ENCODE measurements around the gene MACC1. TPM values are rescaled to one million over a fixed set of nuclear protein-coding genes. Genes with fewer than 3 reads are reported as not detected.

MACC1 gene
- polyA plus RNA-seq, 1 donor (not counting 4 experiments of a cell fraction or from before 2014, with no cell fraction given) = 16.4 TPM

- Histone ChIP-seq H3K9me3 (ENCODE audit: control insufficient read depth, low read depth, low read length) (no peaks in the 10 kb centered on the region), H3K27me3 (ENCODE audit: control insufficient read depth, extremely low read depth, insufficient read depth, low read length) (no peaks in the 10 kb centered on the region), H3K4me1 (ENCODE audit: control insufficient read depth, extremely low read depth, insufficient read depth, low read length) (no peaks in the 10 kb centered on the region), H2AFZ (ENCODE audit: control insufficient read depth, low read length) (no peak overlapping the region), H3K4me2 (ENCODE audit: control insufficient read depth, extremely low read depth, insufficient read depth, low read depth, low read length) (no peak overlapping the region), H3K36me3 (ENCODE audit: control insufficient read depth in 2 of 2, extremely low read depth in 1 of 2, insufficient read depth in 2 of 2, low read length in 2 of 2) (no peaks in the 10 kb centered on the region), H3K79me2 (ENCODE audit: control insufficient read depth, insufficient read depth, low read length) (no peaks in the 10 kb centered on the region), H4K20me1 (ENCODE audit: control insufficient read depth, extremely low read depth, insufficient read depth, low read length) (no peaks in the 10 kb centered on the region), H3K9ac (ENCODE audit: control insufficient read depth, extremely low read depth, insufficient read depth, low read length) (no peak overlapping the region), H3K9me1 (ENCODE audit: control insufficient read depth, extremely low read depth, insufficient read depth, low read length) (no peaks in the 10 kb centered on the region), H3K27ac (ENCODE audit: control insufficient read depth, insufficient read depth, low read length) (no peak overlapping the region), H3K4me3 (ENCODE audit: control insufficient read depth in 2 of 3, extremely low read depth in 1 of 3, insufficient read depth in 2 of 3, low read depth in 1 of 3, low read length in 3 of 3) (no peak overlapping the region)
- FAIRE-seq (no peak), DNase-seq (ENCODE audit: low read depth, low spot score) (no peak)
- dilution Hi-C loops (cut with MboI; ENCODE audit: extremely low pct_ligation_motif_present, low sequenced_read_pairs) = no loop called here
- no peak for TF ChIP-seq EZH2 (IDR thresholded peaks at IDR 0.05; ENCODE audit: low read length)
Observed at GRCh38 chr7:20095862-20096261, 121.3 kb downstream of the MACC1 start.

DNA sequence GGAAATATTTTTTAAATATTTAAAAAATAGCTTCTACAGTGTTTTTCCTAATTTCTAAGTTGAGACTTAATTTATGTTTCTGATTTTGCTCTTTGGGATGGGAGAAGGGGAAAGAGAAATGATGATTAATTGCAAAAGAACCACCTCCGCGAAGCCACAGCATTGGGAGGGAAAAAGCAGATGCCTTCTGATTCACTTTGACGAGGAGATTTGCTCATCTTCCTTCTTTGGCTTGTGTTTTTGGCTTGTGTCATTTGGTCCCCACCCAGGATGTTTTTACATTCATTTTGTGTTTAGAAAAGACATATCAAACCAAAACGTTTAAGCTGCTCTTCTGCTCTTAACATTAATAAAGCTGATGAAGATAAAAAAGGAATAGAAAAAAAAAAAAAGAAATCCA is 121.7 kb downstream of the MACC1 start:
- H3K9ac ChIP-seq (ENCODE audit: control insufficient read depth, extremely low read depth, insufficient read depth, low read length) = no peak overlapping the region
- TF ChIP-seq CTCF (optimal IDR thresholded peaks at IDR 0.05 in 1 of 3, IDR thresholded peaks at IDR 0.05 in 1 of 3, conservative IDR thresholded peaks at IDR 0.05 in 1 of 3; ENCODE audit: extremely low read depth in 1 of 3, insufficient read depth in 2 of 3, low read length in 3 of 3) (no peak), EZH2 (IDR thresholded peaks at IDR 0.05; ENCODE audit: low read length) (no peak)
- no peak overlapping the region for H2AFZ ChIP-seq (ENCODE audit: control insufficient read depth, low read length)
- DNase-seq (ENCODE audit: low read depth, low spot score) = no peak
- H3K4me2 ChIP-seq (ENCODE audit: control insufficient read depth, extremely low read depth, insufficient read depth, low read depth, low read length) = no peak overlapping the region
- no peaks in the 10 kb centered on the region for H3K36me3 ChIP-seq (ENCODE audit: control insufficient read depth in 2 of 2, extremely low read depth in 1 of 2, insufficient read depth in 2 of 2, low read length in 2 of 2)
- H3K9me1 ChIP-seq (ENCODE audit: control insufficient read depth, extremely low read depth, insufficient read depth, low read length) = no peaks in the 10 kb centered on the region
- no peaks in the 10 kb centered on the region for H3K79me2 ChIP-seq (ENCODE audit: control insufficient read depth, insufficient read depth, low read length)
- H3K4me3 ChIP-seq (ENCODE audit: control insufficient read depth in 2 of 3, extremely low read depth in 1 of 3, insufficient read depth in 2 of 3, low read depth in 1 of 3, low read length in 3 of 3) = no peak overlapping the region
- H3K27ac ChIP-seq (ENCODE audit: control insufficient read depth, insufficient read depth, low read length) = no peak overlapping the region
- no peaks in the 10 kb centered on the region for H3K4me1 ChIP-seq (ENCODE audit: control insufficient read depth, extremely low read depth, insufficient read depth, low read length)
- no peaks in the 10 kb centered on the region for H3K9me3 ChIP-seq (ENCODE audit: control insufficient read depth, low read depth, low read length)
- dilution Hi-C loops (cut with MboI; ENCODE audit: extremely low pct_ligation_motif_present, low sequenced_read_pairs) = no loop called here
- H3K27me3 ChIP-seq (ENCODE audit: control insufficient read depth, extremely low read depth, insufficient read depth, low read length) = no peaks in the 10 kb centered on the region
- no peaks in the 10 kb centered on the region for H4K20me1 ChIP-seq (ENCODE audit: control insufficient read depth, extremely low read depth, insufficient read depth, low read length)
- FAIRE-seq = no peak

GRCh38 chr7:20089431-20089830 is 127.8 kb downstream of the MACC1 start:
- H3K9me3 ChIP-seq (ENCODE audit: control insufficient read depth, low read depth, low read length) = no peaks in the 10 kb centered on the region
- no peaks in the 10 kb centered on the region for H3K4me1 ChIP-seq (ENCODE audit: control insufficient read depth, extremely low read depth, insufficient read depth, low read length)
- H3K4me3 ChIP-seq (ENCODE audit: control insufficient read depth in 2 of 3, extremely low read depth in 1 of 3, insufficient read depth in 2 of 3, low read depth in 1 of 3, low read length in 3 of 3) = no peak overlapping the region
- H3K27ac ChIP-seq (ENCODE audit: control insufficient read depth, insufficient read depth, low read length) = no peak overlapping the region
- no peak overlapping the region for H3K9ac ChIP-seq (ENCODE audit: control insufficient read depth, extremely low read depth, insufficient read depth, low read length)
- no peaks in the 10 kb centered on the region for H3K9me1 ChIP-seq (ENCODE audit: control insufficient read depth, extremely low read depth, insufficient read depth, low read length)
- no peaks in the 10 kb centered on the region for H3K27me3 ChIP-seq (ENCODE audit: control insufficient read depth, extremely low read depth, insufficient read depth, low read length)
- dilution Hi-C loops (cut with MboI; ENCODE audit: extremely low pct_ligation_motif_present, low sequenced_read_pairs) = no loop called here
- FAIRE-seq = no peak
- H3K36me3 ChIP-seq (ENCODE audit: control insufficient read depth in 2 of 2, extremely low read depth in 1 of 2, insufficient read depth in 2 of 2, low read length in 2 of 2) = no peaks in the 10 kb centered on the region
- no peaks in the 10 kb centered on the region for H3K79me2 ChIP-seq (ENCODE audit: control insufficient read depth, insufficient read depth, low read length)
- no peak overlapping the region for H2AFZ ChIP-seq (ENCODE audit: control insufficient read depth, low read length)
- DNase-seq (ENCODE audit: low read depth, low spot score) = no peak
- TF ChIP-seq CTCF (optimal IDR thresholded peaks at IDR 0.05 in 1 of 3, IDR thresholded peaks at IDR 0.05 in 1 of 3, conservative IDR thresholded peaks at IDR 0.05 in 1 of 3; ENCODE audit: extremely low read depth in 1 of 3, insufficient read depth in 2 of 3, low read length in 3 of 3) (no peak), EZH2 (IDR thresholded peaks at IDR 0.05; ENCODE audit: low read length) (no peak)
- H4K20me1 ChIP-seq (ENCODE audit: control insufficient read depth, extremely low read depth, insufficient read depth, low read length) = no peaks in the 10 kb centered on the region
- H3K4me2 ChIP-seq (ENCODE audit: control insufficient read depth, extremely low read depth, insufficient read depth, low read depth, low read length) = no peak overlapping the region

Measured in keratinocyte (primary cell).